Left renal pelvis (tissue), 4 donors: ENCODE data around the gene CCNH. TPM values are rescaled to one million over a fixed set of nuclear protein-coding genes. Genes with fewer than 3 reads are reported as not detected.
A peak's percentile ranks its signal among the peaks of the same experiment; 100 is the strongest.

Experiments
- DNase-seq, 4 donors: peaks; one replicate each; pipeline ENCODE4 v3.0.0-alpha.2; 2013; ENCODE audit warnings: low read depth in 4 of 4, low spot score in 3 of 4
- polyA plus RNA-seq, 4 donors: library from polyadenylated mRNA; unstranded; fragments of 120-200 nt; gene quantifications; one replicate each; pipeline ENCODE4 v1.2.1, GENCODE V29; 2013; ENCODE audit not compliant: insufficient read length in 4 of 4

The CCNH gene
- polyA plus RNA-seq, 4 donors, result 38.2 to 63.5 (median 57.3) TPM

DNA sequence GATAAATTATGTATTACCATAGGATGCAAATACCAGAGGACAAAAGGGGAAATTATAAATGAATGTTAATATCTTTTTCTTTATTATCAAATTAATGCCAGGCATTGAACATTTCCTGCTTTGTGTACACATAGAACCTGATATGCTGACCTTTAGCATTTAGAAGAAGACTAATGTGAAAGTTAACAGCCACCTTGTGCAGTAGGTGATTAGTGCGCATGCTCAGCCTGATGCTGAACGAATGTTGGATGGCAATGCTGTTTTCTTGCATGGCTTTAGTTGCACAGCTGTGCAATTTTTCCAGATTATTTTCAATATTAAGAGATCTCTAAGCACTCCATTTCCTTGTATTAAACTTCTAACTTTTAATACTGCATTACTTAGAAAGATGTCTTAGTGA, 45.5 kb downstream of the CCNH start:
- no peak for DNase-seq

DNA sequence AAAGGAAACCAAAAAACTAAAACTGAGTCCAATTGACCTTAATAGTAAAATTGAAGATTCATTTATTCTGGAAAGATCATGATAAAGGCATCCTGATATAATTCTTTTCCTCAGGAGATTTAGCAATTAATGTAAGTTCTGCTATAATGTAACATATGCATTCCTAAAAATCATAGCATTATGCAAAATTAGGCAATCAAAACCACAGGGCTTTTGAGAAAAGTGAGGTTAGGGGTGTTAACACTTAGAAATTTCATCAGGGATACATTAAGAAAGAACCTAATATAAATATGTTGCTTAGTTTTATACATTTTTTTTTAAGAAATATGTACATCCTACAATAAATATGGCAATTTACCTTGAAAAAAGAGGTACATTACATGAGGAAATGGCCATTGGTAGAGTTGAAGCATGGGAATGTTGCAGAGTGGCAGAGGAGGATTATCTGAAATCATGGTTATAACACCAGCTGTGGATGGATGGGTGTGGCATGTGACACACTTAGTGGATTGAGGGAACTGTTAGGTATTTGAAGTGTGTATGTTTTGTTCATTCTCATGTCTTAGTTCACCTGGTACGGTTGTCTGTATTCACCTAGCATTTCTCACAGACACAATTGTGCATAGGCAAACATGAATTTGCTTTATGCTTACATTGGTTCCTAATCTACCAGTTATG, 51.1 kb downstream of the CCNH start:
- no peak for DNase-seq

DNA sequence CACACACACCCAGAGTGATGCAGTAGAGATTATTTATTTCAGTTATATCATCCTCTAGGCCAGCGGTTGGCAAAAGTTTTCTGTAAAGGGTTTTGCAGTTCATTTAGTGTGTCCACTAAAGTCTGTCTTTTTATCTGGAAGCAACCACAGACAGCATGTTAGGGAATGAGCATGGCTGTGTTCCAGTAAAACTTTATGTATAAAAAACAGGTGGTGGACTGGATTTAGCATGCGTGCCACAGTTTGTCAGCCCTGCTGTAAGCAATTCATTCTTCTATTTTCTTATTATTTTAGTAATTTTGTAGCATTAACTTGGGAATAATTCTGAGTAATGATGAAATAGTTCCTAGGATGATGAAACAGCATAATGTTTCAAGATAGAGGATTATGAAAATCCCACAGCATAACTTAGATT, 51.7 kb downstream of the CCNH start:
- DNase-seq, result no peak

DNA sequence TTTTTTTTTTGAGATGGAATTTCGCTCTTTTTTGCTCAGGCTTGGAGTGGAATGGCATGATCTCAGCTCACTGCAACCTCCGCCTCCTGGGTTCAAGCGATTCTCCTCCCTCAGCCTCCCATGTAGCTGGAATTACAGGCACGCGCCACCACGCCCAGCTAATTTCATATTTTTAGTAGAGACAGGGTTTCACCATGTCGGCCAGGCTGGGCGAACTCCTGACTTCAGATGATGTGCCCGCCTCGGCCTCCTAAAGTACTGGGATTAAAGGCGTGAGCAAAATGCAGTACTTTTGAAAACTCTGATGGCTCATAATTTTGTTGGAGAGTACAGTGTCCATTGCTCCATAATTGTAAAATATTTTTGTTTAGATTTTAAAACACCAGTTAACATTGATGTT, 52.6 kb downstream of the CCNH start:
- no peak for DNase-seq

DNA sequence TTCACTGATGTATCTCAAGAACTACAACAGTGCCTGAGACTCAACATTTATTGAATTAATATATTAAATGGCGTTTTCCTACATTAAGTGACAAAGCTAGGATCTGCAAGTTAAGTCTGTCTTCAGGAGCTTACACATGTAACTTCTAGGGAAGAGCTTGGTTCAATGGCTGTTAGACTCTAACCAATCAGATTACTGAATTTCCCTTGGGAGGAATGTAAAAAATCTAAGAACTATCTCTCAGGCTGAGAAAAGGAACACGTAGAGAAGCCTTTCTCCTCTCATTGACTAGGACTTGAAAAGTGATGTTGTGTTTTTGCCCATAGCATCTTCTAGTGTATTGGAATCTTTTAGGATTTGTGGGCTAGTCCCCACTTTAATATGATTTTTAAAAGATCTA, 53.6 kb downstream of the CCNH start:
- DNase-seq, result no peak

DNA sequence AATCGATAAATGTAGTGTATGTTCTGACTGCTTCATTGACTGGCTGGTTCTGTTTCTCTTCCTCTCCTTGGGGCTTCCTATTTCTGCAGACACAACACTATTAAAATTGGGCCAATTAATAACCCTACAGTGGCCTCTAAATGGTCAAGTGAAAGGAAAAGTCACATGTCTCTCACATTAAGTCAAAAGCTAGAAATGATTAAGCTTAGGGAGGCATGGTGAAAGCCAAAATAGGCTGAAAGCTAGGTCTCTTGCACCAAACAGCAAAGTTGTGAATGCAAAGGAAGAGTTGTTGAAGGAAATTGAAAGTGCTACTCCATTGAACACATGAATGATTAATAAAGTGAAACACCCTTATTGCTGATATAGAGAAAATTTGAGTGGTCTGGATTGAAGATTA, 58.2 kb downstream of the CCNH start:
- peak in 1 of 4 donors; percentile 1 for DNase-seq

DNA sequence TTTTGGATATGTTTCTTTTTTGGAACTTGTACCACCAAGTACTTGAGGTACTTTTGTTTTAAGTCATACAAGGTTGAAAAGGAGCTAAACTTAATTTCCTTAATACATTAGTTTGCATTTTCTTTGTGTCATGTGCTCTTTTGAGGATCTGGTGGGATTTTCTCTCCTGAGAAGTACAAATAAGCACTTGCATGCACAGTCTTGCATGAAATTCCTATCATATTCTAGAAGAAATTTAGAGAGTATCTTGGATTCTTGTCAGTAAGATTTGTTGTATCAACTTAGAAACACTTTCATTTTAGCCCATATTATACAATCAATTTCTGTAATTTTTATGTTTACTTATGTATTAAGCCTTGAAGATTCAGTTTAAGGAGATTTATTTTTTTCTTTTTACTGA, 64.9 kb downstream of the CCNH start:
- no peak for DNase-seq

DNA sequence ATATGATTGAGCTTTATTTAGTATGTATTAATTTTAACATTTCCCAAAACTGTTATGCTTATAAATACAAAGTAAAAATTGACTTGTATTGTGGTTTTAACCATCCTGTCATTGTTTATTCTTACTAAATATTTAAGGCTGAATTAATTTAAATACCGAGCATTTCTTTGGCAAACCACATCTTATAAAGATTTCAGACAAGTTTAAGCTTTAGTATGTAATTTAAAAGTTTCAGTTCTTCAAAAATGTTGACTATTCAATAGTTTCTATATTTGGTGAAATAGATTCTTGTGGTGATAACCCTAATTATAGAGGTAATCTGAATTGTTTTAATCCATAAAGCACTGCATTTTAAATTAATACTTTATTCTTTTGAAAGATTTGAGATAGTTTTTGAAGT, 65.5 kb downstream of the CCNH start:
- no peak for DNase-seq

Other genes starting within 250 kb of the CCNH start
- gene RASA1, start 145.0 kb downstream of the CCNH start, polyA plus RNA-seq, result 10 to 100 TPM; 47.8 to 58.5 (median 50.7) TPM